Hematopoietic multipotent progenitor cell treated with erythropoietin and hydrocortisone succinate and interleukin-3 and kit ligand, for 6 days (in vitro differentiated cells): ENCODE measurements around the gene PCDHA7.
"Not testable (repeated sequence)": the region's sequence is repeated elsewhere in the genome, so short reads cannot be mapped to it uniquely, and the experiment has no call there.

Experiments
- DNase-seq: peaks from one replicate; pipeline ENCODE4 v3.0.0-alpha.2; 2015

The PCDHA7 gene

GRCh38 chr5:140833993-140834392 lies at the start of gene PCDHA7:
Gene PCDHA7, plus strand, starts transcription at chr5:140834269. Its CDS starts 115 bp downstream, at chr5:140834384.
- DNase-seq: peak; percentile 6

- no peak for DNase-seq
Measured at GRCh38 chr5:140785905-140786686, 48.0 kb upstream of the PCDHA7 start, which contains the start of gene PCDHA1. Gene PCDHA1, plus strand, starts transcription at chr5:140786140.

- DNase-seq: not testable (repeated sequence)
Measured at GRCh38 chr5:140787422-140787821, 46.6 kb upstream of the PCDHA7 start.

- not testable (repeated sequence) for DNase-seq
Measured at GRCh38 chr5:140787849-140788504, 46.1 kb upstream of the PCDHA7 start.

- DNase-seq: no peak
Measured at GRCh38 chr5:140791089-140791488, 43.0 kb upstream of the PCDHA7 start.

GRCh38 chr5:140794595-140795258 lies 39.3 kb upstream of the PCDHA7 start, which contains the start of gene PCDHA2:
Gene PCDHA2, plus strand, starts transcription at chr5:140794852.
- no peak for DNase-seq

GRCh38 chr5:140795259-140795641 lies 38.8 kb upstream of the PCDHA7 start:
- DNase-seq: peak; percentile 12

GRCh38 chr5:140796072-140796717 lies 37.9 kb upstream of the PCDHA7 start:
- DNase-seq: not testable (repeated sequence)

GRCh38 chr5:140796718-140797095 lies 37.4 kb upstream of the PCDHA7 start:
- DNase-seq: no peak

GRCh38 chr5:140800816-140801493 lies 33.1 kb upstream of the PCDHA7 start, which contains the start of gene PCDHA3:
Gene PCDHA3, plus strand, starts transcription at chr5:140801057.
- peak; percentile 17 for DNase-seq

- peak; percentile 5 for DNase-seq
Measured at GRCh38 chr5:140801494-140801841, 32.6 kb upstream of the PCDHA7 start.

GRCh38 chr5:140802381-140802780 lies 31.7 kb upstream of the PCDHA7 start:
- not testable (repeated sequence) for DNase-seq

- DNase-seq: no peak
Measured at GRCh38 chr5:140802781-140803271, 31.2 kb upstream of the PCDHA7 start.

GRCh38 chr5:140806834-140807775 lies 27.0 kb upstream of the PCDHA7 start, which contains the start of gene PCDHA4:
Gene PCDHA4, plus strand, starts transcription at chr5:140807068.
- peak; percentile 25 for DNase-seq

- not testable (repeated sequence) for DNase-seq
Measured at GRCh38 chr5:140808241-140808888, 25.7 kb upstream of the PCDHA7 start.

- DNase-seq: no peak
Measured at GRCh38 chr5:140808889-140809291, 25.2 kb upstream of the PCDHA7 start.

- DNase-seq: peak; percentile 42
Measured at GRCh38 chr5:140821375-140822280, 12.4 kb upstream of the PCDHA7 start, which contains the start of gene PCDHA5. Gene PCDHA5, plus strand, starts transcription at chr5:140821613.

- DNase-seq: no peak
Measured at GRCh38 chr5:140822281-140822629, 11.8 kb upstream of the PCDHA7 start.

GRCh38 chr5:140822969-140823368 lies 11.1 kb upstream of the PCDHA7 start:
- not testable (repeated sequence) for DNase-seq
